ENCODE data around the gene RAB40B. TPM values are rescaled to one million over a fixed set of nuclear protein-coding genes. Genes with fewer than 3 reads are reported as not detected.

The RAB40B gene
- total RNA-seq, 2 experiments from 2014 or later, result 1.6 to 2.0 TPM

DNA sequence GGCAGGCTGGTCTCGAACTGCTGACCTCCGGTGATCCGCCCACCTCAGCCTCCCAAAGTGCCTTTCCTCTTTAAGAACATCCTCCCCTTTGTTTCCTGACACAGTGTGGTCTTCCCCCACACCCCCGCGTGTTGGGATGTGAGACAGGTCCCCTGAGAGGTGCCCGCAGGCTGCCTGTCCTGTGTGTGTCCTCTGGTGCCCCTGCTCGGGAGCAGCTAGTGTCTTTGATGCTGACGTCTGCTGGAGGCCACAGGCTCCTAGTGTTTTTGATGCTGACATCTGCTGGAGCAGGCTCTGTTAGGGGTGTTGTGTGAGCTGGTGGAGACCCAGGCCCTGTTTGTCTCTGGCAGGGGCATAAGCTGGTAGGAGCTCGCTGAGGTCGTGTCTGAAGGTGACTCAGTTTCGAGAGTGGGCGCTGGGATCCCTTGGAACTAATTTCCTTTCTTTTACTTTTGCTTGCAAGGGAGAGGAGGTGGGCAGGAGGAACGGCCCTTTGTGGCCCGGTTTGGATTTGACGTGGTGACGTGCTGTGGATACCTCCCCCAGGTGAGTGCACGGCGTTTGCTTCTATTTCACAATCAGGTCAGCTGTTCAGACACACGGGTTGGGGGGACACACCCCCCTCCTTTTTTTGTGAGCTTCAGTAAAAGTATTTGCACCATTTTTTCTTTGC is 24.0 kb upstream of the RAB40B start:
- H3K9me3 ChIP-seq (ENCODE audit: control insufficient read depth in 1 of 2, insufficient read depth in 1 of 2, low read length in 2 of 2), result no peaks in the 10 kb centered on the region
- Mint-ChIP-seq H3K4me1 (ENCODE audit: low read depth) (peaks cover 14% of the 10 kb centered on the region), H3K9me3 (no peaks in the 10 kb centered on the region), H3K4me3 (no peak overlapping the region), H3K27me3 (no peaks in the 10 kb centered on the region), H3K36me3 (ENCODE audit: low read depth) (peaks cover 59% of the 10 kb centered on the region), H3K27ac (no peak overlapping the region)
- ATAC-seq (ENCODE audit: poor library complexity) (no peak), DNase-seq (no peak)
- no peaks in the 10 kb centered on the region for H3K27me3 ChIP-seq (ENCODE audit: control insufficient read depth in 1 of 2, insufficient read depth in 2 of 2, low read length in 2 of 2)
- no peak for TF ChIP-seq CTCF (IDR thresholded peaks at IDR 0.05)
- no peak overlapping the region for H3K27ac ChIP-seq (ENCODE audit: low read depth in 1 of 2, low read length in 2 of 2)
- ChIA-PET POLR2A (no interaction called here), CTCF (no interaction called here)
- H3K4me3 ChIP-seq (ENCODE audit: low read length), result no peak overlapping the region
- H3K4me1 ChIP-seq (ENCODE audit: insufficient read depth, low read length), result peaks cover 10% of the 10 kb centered on the region
- intact Hi-C loops (cut with DNase I, micrococcal nuclease), result no loop called here
- H3K36me3 ChIP-seq (ENCODE audit: insufficient read depth, low read length), result peaks cover 45% of the 10 kb centered on the region

GRCh38 chr17:82720204-82720603 is 21.7 kb upstream of the RAB40B start:
- ChIA-PET CTCF (no interaction called here), POLR2A (no interaction called here)
- no peaks in the 10 kb centered on the region for H3K27me3 Mint-ChIP-seq
- intact Hi-C loops (cut with DNase I, micrococcal nuclease), result no loop called here
- peaks cover 31% of the 10 kb centered on the region for H3K4me1 Mint-ChIP-seq (ENCODE audit: low read depth)
- no peak for DNase-seq
- Histone ChIP-seq H3K4me1 (ENCODE audit: insufficient read depth, low read length) (peaks cover 24% of the 10 kb centered on the region), H3K9me3 (ENCODE audit: control insufficient read depth in 1 of 2, insufficient read depth in 1 of 2, low read length in 2 of 2) (no peaks in the 10 kb centered on the region), H3K4me3 (ENCODE audit: low read length) (no peak overlapping the region), H3K27ac (ENCODE audit: low read depth in 1 of 2, low read length in 2 of 2) (no peak overlapping the region), H3K36me3 (ENCODE audit: insufficient read depth, low read length) (peaks cover 30% of the 10 kb centered on the region), H3K27me3 (ENCODE audit: control insufficient read depth in 1 of 2, insufficient read depth in 2 of 2, low read length in 2 of 2) (no peaks in the 10 kb centered on the region)
- ATAC-seq (ENCODE audit: poor library complexity), result no peak
- no peak overlapping the region for H3K27ac Mint-ChIP-seq
- H3K36me3 Mint-ChIP-seq (ENCODE audit: low read depth), result peaks cover 50% of the 10 kb centered on the region
- no peaks in the 10 kb centered on the region for H3K9me3 Mint-ChIP-seq
- H3K4me3 Mint-ChIP-seq, result no peak overlapping the region
- TF ChIP-seq CTCF (IDR thresholded peaks at IDR 0.05), result no peak

DNA sequence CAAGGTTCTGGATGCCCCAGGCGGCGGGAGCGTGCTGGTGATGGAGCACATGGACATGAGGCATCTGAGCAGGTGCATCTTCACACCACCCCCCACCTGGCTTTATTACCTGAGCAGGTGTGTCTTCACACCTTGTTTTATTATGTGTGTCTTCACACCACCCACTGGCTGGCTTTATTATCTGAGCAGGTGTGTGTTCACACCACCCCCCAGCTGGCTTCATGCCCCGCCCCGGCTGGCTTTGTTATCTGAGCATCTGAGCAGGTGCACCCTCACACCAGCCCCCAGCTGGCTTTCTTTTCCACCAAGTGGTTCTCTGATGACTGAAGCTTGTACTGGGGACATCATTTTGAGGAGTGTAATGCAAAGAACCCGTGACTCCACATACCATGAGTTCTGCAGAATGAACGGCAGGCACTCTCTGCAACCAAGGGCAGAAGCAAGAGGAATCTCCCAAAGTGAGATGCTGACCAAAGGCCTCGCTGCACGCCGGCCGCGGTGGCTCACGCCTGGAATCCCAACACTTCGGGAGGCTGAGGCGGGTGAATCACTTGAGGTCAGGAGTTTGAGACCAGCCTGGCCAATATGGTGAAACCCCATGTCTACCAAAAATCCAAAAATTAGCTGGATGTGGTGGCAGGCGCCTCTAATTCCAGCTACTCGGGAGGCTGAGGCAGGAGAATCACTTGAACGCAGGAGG is 20.6 kb upstream of the RAB40B start:
- Mint-ChIP-seq H3K36me3 (ENCODE audit: low read depth) (peaks cover 50% of the 10 kb centered on the region), H3K4me3 (peak overlapping the region; percentile 69), H3K4me1 (ENCODE audit: low read depth) (peaks cover 31% of the 10 kb centered on the region), H3K27ac (no peak overlapping the region), H3K9me3 (no peaks in the 10 kb centered on the region), H3K27me3 (no peaks in the 10 kb centered on the region)
- peaks cover 28% of the 10 kb centered on the region for H3K36me3 ChIP-seq (ENCODE audit: insufficient read depth, low read length)
- H3K4me3 ChIP-seq (ENCODE audit: low read length), result no peak overlapping the region
- no peak for TF ChIP-seq CTCF (IDR thresholded peaks at IDR 0.05)
- H3K27me3 ChIP-seq (ENCODE audit: control insufficient read depth in 1 of 2, insufficient read depth in 2 of 2, low read length in 2 of 2), result no peaks in the 10 kb centered on the region
- peaks cover 24% of the 10 kb centered on the region for H3K4me1 ChIP-seq (ENCODE audit: insufficient read depth, low read length)
- DNase-seq (no peak), ATAC-seq (ENCODE audit: poor library complexity) (no peak)
- no peaks in the 10 kb centered on the region for H3K9me3 ChIP-seq (ENCODE audit: control insufficient read depth in 1 of 2, insufficient read depth in 1 of 2, low read length in 2 of 2)
- ChIA-PET POLR2A (no interaction called here), CTCF (no interaction called here)
- no peak overlapping the region for H3K27ac ChIP-seq (ENCODE audit: low read depth in 1 of 2, low read length in 2 of 2)
- intact Hi-C loops (cut with DNase I, micrococcal nuclease), result loop anchor here (5.0 kb wide), 2 partner anchors 33 to 72 kb away; partner anchors contain the start of genes TBCD (in 1 of the 2) and WDR45B (in 1 of the 2)
